Neural progenitor cell (in vitro differentiated cells): Measurements from ENCODE around the gene STAMBP. TPM values are rescaled to one million over a fixed set of nuclear protein-coding genes. Genes with fewer than 3 reads are reported as not detected.

ENCODE experiments used
- DNase-seq: peaks from one replicate; pipeline ENCODE4 v3.0.0-alpha.2; 2016; ENCODE audit warnings: low spot score
- H2AFZ ChIP-seq: fragments of 200-600 bp; sonication (generic); replicated peaks from 2 replicates; pipeline ENCODE4 v1.6.1; 2016; ENCODE audit warnings: antibody characterized with exemption
- H3F3A ChIP-seq: fragments of 200-600 bp; sonication (generic); 2 replicates; pipeline ENCODE4 v1.6.1; 2016; ENCODE audit warnings: antibody characterized with exemption, low read depth
- H3K27ac ChIP-seq: fragments of 200-600 bp; sonication (generic); 2 replicates; pipeline ENCODE4 v1.5.1; 2016; ENCODE audit warnings: mild to moderate bottlenecking
- H3K27me3 ChIP-seq: fragments of 200-600 bp; sonication (generic); 2 replicates; pipeline ENCODE4 v1.6.1; 2016; ENCODE audit warnings: mild to moderate bottlenecking, moderate library complexity
- H3K36me3 ChIP-seq: fragments of 200-600 bp; sonication (generic); 2 replicates; pipeline ENCODE4 v1.5.1; 2016
- H3K4me1 ChIP-seq: fragments of 200-600 bp; sonication (generic); 2 replicates; pipeline ENCODE4 v1.6.1; 2016; ENCODE audit warnings: mixed run types
- H3K4me2 ChIP-seq: fragments of 200-600 bp; sonication (generic); 2 replicates; pipeline ENCODE4 v1.6.1; 2016
- H3K4me3 ChIP-seq: fragments of 200-600 bp; sonication (generic); 2 replicates; pipeline ENCODE4 v1.5.1; 2016
- H3K79me2 ChIP-seq: fragments of 200-600 bp; sonication (generic); 2 replicates; pipeline ENCODE4 v1.6.1; 2016; ENCODE audit warnings: low read depth
- H3K9ac ChIP-seq: fragments of 200-600 bp; sonication (generic); 2 replicates; pipeline ENCODE4 v1.6.1; 2016
- H3K9me3 ChIP-seq: fragments of 200-600 bp; sonication (generic); 2 replicates; pipeline ENCODE4 v1.5.1; 2016; ENCODE audit warnings: low read depth
- H4K20me1 ChIP-seq: fragments of 200-600 bp; sonication (generic); 2 replicates; pipeline ENCODE4 v1.6.1; 2016; ENCODE audit warnings: low read depth
- H3K27ac Mint-ChIP-seq: 3 replicates; pipeline ENCODE4 v1.8.0; 2021; ENCODE audit warnings: mixed read lengths
- H3K27me3 Mint-ChIP-seq: 2 replicates; pipeline ENCODE4 v1.8.0; 2022; ENCODE audit warnings: low read depth, mild to moderate bottlenecking, inconsistent platforms, moderate library complexity, mixed read lengths; ENCODE audit not compliant: insufficient read depth
- H3K36me3 Mint-ChIP-seq: 3 replicates; pipeline ENCODE4 v1.8.0; 2021; ENCODE audit warnings: mixed read lengths
- H3K4me1 Mint-ChIP-seq: 3 replicates; pipeline ENCODE4 v1.8.0; 2021; ENCODE audit warnings: mixed read lengths
- H3K4me3 Mint-ChIP-seq: 3 replicates; pipeline ENCODE4 v1.8.0; 2021; ENCODE audit warnings: mild to moderate bottlenecking, moderate library complexity, mixed read lengths
- H3K9me3 Mint-ChIP-seq: 3 replicates; pipeline ENCODE4 v1.8.0; 2020; ENCODE audit warnings: mixed read lengths
- EZH2 ChIP-seq: fragments of 200-600 bp; sonication (generic); IDR thresholded peaks from 2 replicates; pipeline ENCODE4 v1.6.1; 2017; ENCODE audit warnings: antibody characterized with exemption, mild to moderate bottlenecking, moderate library complexity
- EZH2phosphoT487 ChIP-seq: fragments of 200-600 bp; sonication (generic); IDR thresholded peaks from 2 replicates; pipeline ENCODE4 v1.6.1; 2017; ENCODE audit warnings: antibody characterized with exemption
- total RNA-seq: library from RNA; depleted of rRNA; stranded (reverse); fragments of >200 nt; gene quantifications from 2 replicates; pipeline ENCODE4 v1.2.3, GENCODE V29; 2015; ENCODE audit warnings: low replicate concordance
- TF ChIP-seq, protein P1 (sequence below): fragments of 200-600 bp; sonication (generic); IDR thresholded peaks from 2 replicates; pipeline ENCODE4 v1.5.1; 2017; ENCODE audit warnings: antibody characterized with exemption, mild to moderate bottlenecking

STAMBP gene
- total RNA-seq, 1 donor from 2014 or later, result 77.3 TPM

DNA sequence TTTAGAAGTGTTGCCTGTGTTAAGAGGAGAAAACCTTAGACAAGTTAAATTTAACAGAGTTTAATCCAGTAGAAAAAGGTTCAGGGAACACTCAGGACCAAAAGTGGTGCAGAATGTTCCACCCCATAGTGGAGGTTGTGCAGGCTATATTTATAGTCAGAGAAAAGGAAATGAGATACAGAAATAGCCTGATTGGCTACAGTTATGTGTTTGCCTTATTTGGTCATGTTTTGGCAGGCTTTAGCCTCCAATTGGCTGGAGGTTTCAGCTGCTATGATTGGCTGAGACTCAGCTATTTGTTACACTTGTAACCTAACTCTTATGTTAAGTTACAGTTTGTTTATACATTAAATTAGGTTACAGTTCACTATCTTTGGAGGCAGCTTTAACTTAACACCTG, 4.2 kb downstream of the STAMBP start:
- no peak overlapping the region for H2AFZ ChIP-seq
- peaks cover 10% of the 10 kb centered on the region for H3F3A ChIP-seq
- H3K27ac ChIP-seq, result no peak overlapping the region
- no peak for DNase-seq
- Mint-ChIP-seq H3K36me3 (peaks cover 18% of the 10 kb centered on the region), H3K27me3 (no peaks in the 10 kb centered on the region), H3K4me1 (peaks cover 21% of the 10 kb centered on the region), H3K4me3 (no peak overlapping the region), H3K27ac (no peak overlapping the region), H3K9me3 (no peaks in the 10 kb centered on the region)
- peaks cover 3% of the 10 kb centered on the region for H4K20me1 ChIP-seq
- peaks cover 33% of the 10 kb centered on the region for H3K79me2 ChIP-seq
- no peaks in the 10 kb centered on the region for H3K9me3 ChIP-seq
- no peak overlapping the region for H3K4me3 ChIP-seq
- no peak overlapping the region for H3K9ac ChIP-seq
- H3K36me3 ChIP-seq, result no peaks in the 10 kb centered on the region
- TF ChIP-seq EZH2phosphoT487 (no peak), EZH2 (no peak)
- TF ChIP-seq, protein P1, sequence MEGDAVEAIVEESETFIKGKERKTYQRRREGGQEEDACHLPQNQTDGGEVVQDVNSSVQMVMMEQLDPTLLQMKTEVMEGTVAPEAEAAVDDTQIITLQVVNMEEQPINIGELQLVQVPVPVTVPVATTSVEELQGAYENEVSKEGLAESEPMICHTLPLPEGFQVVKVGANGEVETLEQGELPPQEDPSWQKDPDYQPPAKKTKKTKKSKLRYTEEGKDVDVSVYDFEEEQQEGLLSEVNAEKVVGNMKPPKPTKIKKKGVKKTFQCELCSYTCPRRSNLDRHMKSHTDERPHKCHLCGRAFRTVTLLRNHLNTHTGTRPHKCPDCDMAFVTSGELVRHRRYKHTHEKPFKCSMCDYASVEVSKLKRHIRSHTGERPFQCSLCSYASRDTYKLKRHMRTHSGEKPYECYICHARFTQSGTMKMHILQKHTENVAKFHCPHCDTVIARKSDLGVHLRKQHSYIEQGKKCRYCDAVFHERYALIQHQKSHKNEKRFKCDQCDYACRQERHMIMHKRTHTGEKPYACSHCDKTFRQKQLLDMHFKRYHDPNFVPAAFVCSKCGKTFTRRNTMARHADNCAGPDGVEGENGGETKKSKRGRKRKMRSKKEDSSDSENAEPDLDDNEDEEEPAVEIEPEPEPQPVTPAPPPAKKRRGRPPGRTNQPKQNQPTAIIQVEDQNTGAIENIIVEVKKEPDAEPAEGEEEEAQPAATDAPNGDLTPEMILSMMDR, result no peak
- no peak overlapping the region for H3K4me2 ChIP-seq
- peaks cover 9% of the 10 kb centered on the region for H3K4me1 ChIP-seq
- H3K27me3 ChIP-seq, result no peaks in the 10 kb centered on the region

DNA sequence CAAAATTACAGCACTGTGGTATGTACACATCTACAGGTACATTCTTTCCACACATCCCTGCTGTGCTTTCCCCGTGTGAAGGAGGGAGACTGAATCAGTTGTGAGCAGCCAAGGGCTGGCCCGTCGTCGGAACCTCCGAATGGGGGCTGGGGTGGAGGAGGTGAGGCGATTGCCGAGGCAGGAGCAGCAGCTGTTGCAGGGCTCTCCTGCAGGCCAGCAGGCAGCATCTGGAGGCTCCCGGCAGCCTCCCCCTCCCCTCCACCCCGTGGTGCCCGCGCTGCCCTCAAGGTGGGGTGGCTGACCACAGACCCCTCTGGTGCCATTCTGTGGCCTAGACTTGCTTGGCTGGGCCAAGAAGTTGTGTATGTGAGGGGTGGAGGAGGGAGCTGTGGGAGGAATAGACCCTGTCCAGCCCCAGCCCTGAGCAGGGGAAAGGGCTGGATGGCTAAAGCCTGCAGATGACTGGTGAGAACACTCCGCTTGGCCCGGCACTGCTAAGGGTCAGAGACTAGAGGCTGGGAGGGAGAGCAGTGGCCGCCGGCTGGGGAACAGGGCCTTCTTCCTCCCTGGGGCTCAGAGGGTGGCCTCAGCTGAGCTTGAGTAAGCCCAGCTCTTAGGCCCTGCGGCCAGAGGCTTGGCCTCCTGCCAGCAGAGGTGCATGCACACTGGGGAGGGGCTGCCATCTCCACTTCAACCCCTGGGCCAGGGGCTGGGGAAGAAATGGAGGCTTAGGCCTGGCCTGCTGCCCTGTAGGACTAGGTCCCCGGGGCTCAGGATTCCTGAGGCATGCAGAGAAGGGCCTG, 7.6 kb downstream of the STAMBP start:
- H2AFZ ChIP-seq, result no peak overlapping the region
- H3K9me3 ChIP-seq, result no peaks in the 10 kb centered on the region
- peaks cover 4% of the 10 kb centered on the region for H3K36me3 ChIP-seq
- H3K79me2 ChIP-seq, result peaks cover 11% of the 10 kb centered on the region
- H3K27me3 ChIP-seq, result no peaks in the 10 kb centered on the region
- TF ChIP-seq, protein P1, result no peak
- TF ChIP-seq EZH2 (no peak), EZH2phosphoT487 (no peak)
- no peaks in the 10 kb centered on the region for H3K9me3 Mint-ChIP-seq
- H3K27ac ChIP-seq, result no peak overlapping the region
- H3K27me3 Mint-ChIP-seq, result no peaks in the 10 kb centered on the region
- peaks cover 18% of the 10 kb centered on the region for H3K36me3 Mint-ChIP-seq
- peaks cover 13% of the 10 kb centered on the region for H4K20me1 ChIP-seq
- no peak overlapping the region for H3K4me3 ChIP-seq
- no peak overlapping the region for H3K9ac ChIP-seq
- H3K4me1 Mint-ChIP-seq, result peaks cover 3% of the 10 kb centered on the region
- no peaks in the 10 kb centered on the region for H3K4me1 ChIP-seq
- no peak overlapping the region for H3K4me3 Mint-ChIP-seq
- no peak for DNase-seq
- no peaks in the 10 kb centered on the region for H3F3A ChIP-seq
- H3K4me2 ChIP-seq, result no peak overlapping the region
- no peak overlapping the region for H3K27ac Mint-ChIP-seq

DNA sequence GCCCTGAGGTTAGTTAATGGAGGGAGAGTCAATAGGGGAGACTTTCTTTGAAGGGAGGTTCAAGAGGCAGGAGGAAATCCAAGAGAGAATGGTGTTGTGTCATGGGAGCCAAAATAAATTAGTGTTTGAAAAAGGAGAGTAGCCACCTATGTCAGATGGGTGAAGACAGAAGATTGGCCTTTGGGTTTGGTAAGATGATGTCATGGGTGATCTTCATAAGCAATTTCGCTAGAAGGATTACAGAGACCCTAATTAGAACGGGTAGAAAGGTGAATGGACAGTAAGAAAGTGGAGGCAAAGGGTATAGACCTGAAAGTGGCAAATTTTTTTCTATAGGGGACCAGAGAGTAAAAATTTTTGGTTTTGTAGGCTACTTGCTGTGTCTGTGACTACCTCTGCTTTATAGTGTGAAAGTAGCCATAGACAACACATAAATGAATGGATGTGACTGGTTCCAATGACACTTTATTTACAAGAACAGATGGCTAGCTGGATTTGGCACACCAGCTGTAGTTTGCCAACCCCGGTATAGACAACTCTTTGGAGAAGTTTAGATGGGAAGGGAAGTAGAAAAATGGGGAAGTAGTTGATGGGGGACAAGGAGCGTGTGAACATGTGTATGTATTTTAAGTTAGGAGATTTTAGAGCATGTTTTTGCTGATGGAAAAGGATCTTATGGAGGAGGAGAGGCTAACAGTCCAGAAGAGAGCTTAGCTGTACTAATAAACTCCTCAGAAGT, 9.3 kb downstream of the STAMBP start:
- H3K36me3 Mint-ChIP-seq, result peaks cover 10% of the 10 kb centered on the region
- Histone ChIP-seq H2AFZ (no peak overlapping the region), H3F3A (no peaks in the 10 kb centered on the region), H4K20me1 (peaks cover 13% of the 10 kb centered on the region), H3K79me2 (peaks cover 5% of the 10 kb centered on the region), H3K9ac (no peak overlapping the region), H3K36me3 (peaks cover 4% of the 10 kb centered on the region), H3K27me3 (no peaks in the 10 kb centered on the region), H3K9me3 (no peaks in the 10 kb centered on the region), H3K4me1 (no peaks in the 10 kb centered on the region), H3K4me2 (no peak overlapping the region), H3K27ac (no peak overlapping the region), H3K4me3 (no peak overlapping the region)
- no peak overlapping the region for H3K27ac Mint-ChIP-seq
- H3K9me3 Mint-ChIP-seq, result no peaks in the 10 kb centered on the region
- DNase-seq, result no peak
- no peaks in the 10 kb centered on the region for H3K4me1 Mint-ChIP-seq
- no peaks in the 10 kb centered on the region for H3K27me3 Mint-ChIP-seq
- H3K4me3 Mint-ChIP-seq, result no peak overlapping the region
- TF ChIP-seq EZH2 (no peak), EZH2phosphoT487 (no peak)
- TF ChIP-seq, protein P1, result no peak
